KMS-11 (cell line): ENCODE measurements around the gene PKDCC.
"Not testable (repeated sequence)": the region's sequence is repeated elsewhere in the genome, so short reads cannot be mapped to it uniquely, and the experiment has no call there.

Experiments used
- H2AFZ ChIP-seq: fragments of 200-600 bp; sonication (generic); 2 replicates; pipeline ENCODE4 v1.6.1; 2016; ENCODE audit warnings: antibody characterized with exemption, mixed run types, low read depth
- H3K27ac ChIP-seq: fragments of 200-600 bp; sonication (generic); 2 replicates; pipeline ENCODE4 v1.6.1; 2016; ENCODE audit warnings: mild to moderate bottlenecking, mixed run types
- H3K27me3 ChIP-seq: fragments of 200-600 bp; sonication (generic); 2 replicates; pipeline ENCODE4 v1.6.1; 2017; ENCODE audit warnings: mild to moderate bottlenecking, low read depth, mixed run types, moderate library complexity; ENCODE audit not compliant: insufficient read depth
- H3K36me3 ChIP-seq: fragments of 200-600 bp; sonication (generic); 2 replicates; pipeline ENCODE4 v1.6.1; 2017; ENCODE audit warnings: mild to moderate bottlenecking, mixed run types; ENCODE audit not compliant: insufficient read depth
- H3K4me1 ChIP-seq: fragments of 200-600 bp; sonication (generic); 2 replicates; pipeline ENCODE4 v1.6.1; 2016; ENCODE audit warnings: mild to moderate bottlenecking, low read depth, mixed run types; ENCODE audit not compliant: poor library complexity, severe bottlenecking
- H3K4me2 ChIP-seq: fragments of 200-600 bp; sonication (generic); 2 replicates; pipeline ENCODE4 v1.7.0; 2016; ENCODE audit warnings: mild to moderate bottlenecking, mixed run types
- H3K4me3 ChIP-seq: fragments of 200-600 bp; sonication (generic); IDR thresholded peaks from 2 replicates; pipeline ENCODE4 v1.6.1; 2017; ENCODE audit warnings: low read depth, low read length, mixed read lengths; ENCODE audit not compliant: insufficient read depth
- H3K79me2 ChIP-seq: fragments of 200-600 bp; sonication (generic); 2 replicates; pipeline ENCODE4 v1.6.1; 2016; ENCODE audit warnings: low read depth, mixed run types; ENCODE audit not compliant: insufficient read depth
- H3K9ac ChIP-seq: fragments of 200-600 bp; sonication (generic); 2 replicates; pipeline ENCODE4 v1.6.1; 2016; ENCODE audit warnings: mild to moderate bottlenecking, mixed run types
- H4K20me1 ChIP-seq: fragments of 200-600 bp; sonication (generic); 2 replicates; pipeline ENCODE4 v1.6.1; 2016; ENCODE audit warnings: mild to moderate bottlenecking, mixed run types; ENCODE audit not compliant: insufficient read depth
- CTCF ChIP-seq: fragments of 200-600 bp; sonication (generic); conservative IDR thresholded peaks from 2 replicates; pipeline ENCODE4 v1.6.1; 2017; ENCODE audit warnings: low read depth, mild to moderate bottlenecking, antibody characterized with exemption, low read length, moderate library complexity, mixed read lengths

Gene PKDCC

GRCh38 chr2:42064417-42064942, 16.7 kb downstream of the PKDCC start:
- Histone ChIP-seq H3K36me3 (no peaks in the 10 kb centered on the region), H3K27me3 (no peaks in the 10 kb centered on the region), H3K4me2 (no peak overlapping the region), H3K79me2 (no peaks in the 10 kb centered on the region), H3K27ac (no peak overlapping the region), H3K9ac (no peak overlapping the region), H3K4me1 (no peaks in the 10 kb centered on the region), H4K20me1 (no peaks in the 10 kb centered on the region), H2AFZ (no peak overlapping the region), H3K4me3 (no peak overlapping the region)
- no peak for TF ChIP-seq CTCF

GRCh38 chr2:42065753-42066152, 17.9 kb downstream of the PKDCC start:
- not testable (repeated sequence) for H3K4me2 ChIP-seq, H3K9ac ChIP-seq, H3K27ac ChIP-seq, H3K27me3 ChIP-seq, H3K4me3 ChIP-seq, H3K4me1 ChIP-seq, H4K20me1 ChIP-seq, H3K79me2 ChIP-seq, H3K36me3 ChIP-seq, H2AFZ ChIP-seq

- not testable (repeated sequence) for H3K9ac ChIP-seq, H3K79me2 ChIP-seq, H3K27ac ChIP-seq, H3K4me2 ChIP-seq, H3K27me3 ChIP-seq, H2AFZ ChIP-seq, H4K20me1 ChIP-seq, H3K36me3 ChIP-seq, H3K4me3 ChIP-seq, H3K4me1 ChIP-seq
Observed at GRCh38 chr2:42067001-42067400, 19.2 kb downstream of the PKDCC start.

GRCh38 chr2:42067521-42067920, 19.7 kb downstream of the PKDCC start:
- Histone ChIP-seq H4K20me1 (no peaks in the 10 kb centered on the region), H2AFZ (no peak overlapping the region), H3K27me3 (no peaks in the 10 kb centered on the region), H3K4me1 (no peaks in the 10 kb centered on the region), H3K9ac (no peak overlapping the region), H3K4me2 (no peak overlapping the region), H3K36me3 (no peaks in the 10 kb centered on the region), H3K4me3 (no peak overlapping the region), H3K79me2 (no peaks in the 10 kb centered on the region), H3K27ac (no peak overlapping the region)
- TF ChIP-seq CTCF, result no peak

GRCh38 chr2:42068571-42069178, 20.9 kb downstream of the PKDCC start:
- H2AFZ ChIP-seq, result no peak overlapping the region
- H3K27me3 ChIP-seq, result no peaks in the 10 kb centered on the region
- no peak overlapping the region for H3K4me2 ChIP-seq
- no peak overlapping the region for H3K9ac ChIP-seq
- H3K4me3 ChIP-seq, result no peak overlapping the region
- H3K36me3 ChIP-seq, result no peaks in the 10 kb centered on the region
- H3K27ac ChIP-seq, result no peak overlapping the region
- H4K20me1 ChIP-seq, result no peaks in the 10 kb centered on the region
- H3K4me1 ChIP-seq, result no peaks in the 10 kb centered on the region
- no peaks in the 10 kb centered on the region for H3K79me2 ChIP-seq
- TF ChIP-seq CTCF, result no peak
